Measurements from ENCODE around the gene FHOD3.

Gene FHOD3

DNA sequence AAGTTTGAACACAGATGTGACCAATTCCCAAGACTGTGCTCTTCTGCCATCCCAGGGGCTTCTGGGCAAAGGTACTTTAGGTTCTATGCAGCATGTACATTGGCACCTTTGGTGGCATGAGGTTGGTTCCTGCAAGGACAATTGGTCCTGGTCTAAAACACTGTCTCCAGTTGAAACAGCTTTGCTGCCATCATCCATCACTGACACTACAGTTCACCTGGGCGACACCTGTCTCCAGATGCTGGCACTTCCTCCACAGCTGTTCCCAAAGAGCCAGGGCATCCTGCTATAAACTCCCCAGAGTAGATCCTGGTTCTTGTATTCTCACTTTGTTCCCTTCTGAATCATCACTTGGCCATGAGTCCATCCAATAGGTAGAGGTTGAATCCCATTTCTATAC lies 60.6 kb downstream of the FHOD3 start:
- no peaks in the 10 kb centered on the region for H3K36me3 ChIP-seq
- no peak overlapping the region for H3K27ac ChIP-seq
- no peak for TF ChIP-seq Cebpa-rat (IDR thresholded peaks at IDR 0.05)
- H3K4me2 ChIP-seq, result no peak overlapping the region
- H3K9me3 ChIP-seq, result no peaks in the 10 kb centered on the region; the same call in 1 of the 2 replicates
- H3K27me3 ChIP-seq, result no peaks in the 10 kb centered on the region
- no peak overlapping the region for H3K4me3 ChIP-seq
- no peaks in the 10 kb centered on the region for H3K4me1 ChIP-seq
- no peak overlapping the region for H3K9ac ChIP-seq
- no peaks in the 10 kb centered on the region for H4K20me1 ChIP-seq

DNA sequence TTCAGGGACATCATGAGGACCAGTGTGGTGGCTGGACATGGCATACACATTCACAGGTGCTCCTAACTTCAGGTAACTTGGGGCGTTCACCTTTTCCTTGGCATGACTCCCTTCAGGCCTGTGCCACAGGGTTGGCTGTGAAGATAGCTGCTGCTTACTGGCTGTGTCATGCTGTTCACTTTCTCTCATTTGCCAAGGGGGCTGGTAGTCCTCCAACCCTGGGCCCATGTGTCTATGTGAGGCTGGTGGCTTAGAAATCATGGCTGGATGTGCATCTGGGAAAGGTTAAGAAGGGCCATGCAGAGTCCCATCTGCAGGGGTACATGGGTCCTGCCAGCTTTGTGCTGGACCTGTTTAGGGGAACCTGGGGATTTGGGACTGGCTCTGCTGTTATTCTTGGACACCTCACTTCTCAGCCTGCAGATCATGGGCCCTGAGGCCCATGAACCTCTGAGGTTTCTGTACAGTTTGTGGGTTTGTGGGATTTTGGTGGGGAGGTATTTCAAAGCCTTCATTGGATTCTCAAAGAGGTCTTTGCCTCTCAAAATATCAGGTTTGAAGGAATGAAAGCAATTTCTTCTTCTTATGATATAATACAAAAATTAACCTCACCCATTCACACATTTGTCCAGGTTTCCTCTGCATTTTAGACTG lies 62.9 kb downstream of the FHOD3 start:
- Histone ChIP-seq H3K9ac (no peak overlapping the region), H4K20me1 (no peaks in the 10 kb centered on the region), H3K4me2 (no peak overlapping the region), H3K4me3 (no peak overlapping the region), H3K27me3 (no peaks in the 10 kb centered on the region), H3K36me3 (no peaks in the 10 kb centered on the region), H3K27ac (no peak overlapping the region), H3K4me1 (no peaks in the 10 kb centered on the region), H3K9me3 (no peaks in the 10 kb centered on the region; the same call in 1 of the 2 replicates)
- TF ChIP-seq Cebpa-rat (IDR thresholded peaks at IDR 0.05), result no peak

DNA sequence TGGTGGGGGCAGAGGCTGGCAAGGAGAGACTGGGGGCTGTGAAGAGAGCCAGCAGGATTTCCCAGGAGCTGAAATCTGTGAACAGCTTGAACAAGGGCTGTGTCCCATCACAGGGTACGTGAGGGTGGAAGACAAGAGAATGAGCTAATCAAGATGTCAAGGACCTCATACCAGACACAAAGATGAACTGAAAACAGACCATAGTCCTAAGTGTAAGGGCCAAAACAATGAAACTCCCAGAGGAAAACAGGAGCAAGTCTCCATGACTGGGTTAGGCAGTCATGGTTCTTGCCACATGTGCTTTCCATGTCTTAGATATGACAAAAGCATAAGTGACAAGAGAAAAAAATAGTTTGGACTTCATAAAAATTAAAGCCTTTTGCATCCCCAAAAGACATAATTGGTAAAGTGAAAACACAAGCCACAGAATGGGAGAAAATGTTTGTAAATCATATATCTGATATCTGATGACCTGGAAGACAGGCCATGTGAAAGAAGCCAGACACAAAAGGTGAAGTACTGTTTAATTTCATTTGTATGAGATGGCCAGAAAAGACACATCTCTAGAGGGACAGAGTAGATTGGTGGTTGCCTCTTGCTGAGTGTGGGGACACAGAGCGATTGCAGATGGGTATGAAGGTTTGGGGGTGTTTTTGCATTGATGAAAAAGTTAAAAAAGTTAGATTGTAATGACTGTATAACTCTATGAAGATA lies 67.6 kb downstream of the FHOD3 start:
- Histone ChIP-seq H3K4me3 (no peak overlapping the region), H3K4me2 (no peak overlapping the region), H3K9ac (no peak overlapping the region), H3K27me3 (no peaks in the 10 kb centered on the region), H3K9me3 (no peaks in the 10 kb centered on the region; the same call in 1 of the 2 replicates), H3K4me1 (no peaks in the 10 kb centered on the region), H4K20me1 (no peaks in the 10 kb centered on the region), H3K27ac (no peak overlapping the region), H3K36me3 (no peaks in the 10 kb centered on the region)
- TF ChIP-seq Cebpa-rat (IDR thresholded peaks at IDR 0.05), result no peak

DNA sequence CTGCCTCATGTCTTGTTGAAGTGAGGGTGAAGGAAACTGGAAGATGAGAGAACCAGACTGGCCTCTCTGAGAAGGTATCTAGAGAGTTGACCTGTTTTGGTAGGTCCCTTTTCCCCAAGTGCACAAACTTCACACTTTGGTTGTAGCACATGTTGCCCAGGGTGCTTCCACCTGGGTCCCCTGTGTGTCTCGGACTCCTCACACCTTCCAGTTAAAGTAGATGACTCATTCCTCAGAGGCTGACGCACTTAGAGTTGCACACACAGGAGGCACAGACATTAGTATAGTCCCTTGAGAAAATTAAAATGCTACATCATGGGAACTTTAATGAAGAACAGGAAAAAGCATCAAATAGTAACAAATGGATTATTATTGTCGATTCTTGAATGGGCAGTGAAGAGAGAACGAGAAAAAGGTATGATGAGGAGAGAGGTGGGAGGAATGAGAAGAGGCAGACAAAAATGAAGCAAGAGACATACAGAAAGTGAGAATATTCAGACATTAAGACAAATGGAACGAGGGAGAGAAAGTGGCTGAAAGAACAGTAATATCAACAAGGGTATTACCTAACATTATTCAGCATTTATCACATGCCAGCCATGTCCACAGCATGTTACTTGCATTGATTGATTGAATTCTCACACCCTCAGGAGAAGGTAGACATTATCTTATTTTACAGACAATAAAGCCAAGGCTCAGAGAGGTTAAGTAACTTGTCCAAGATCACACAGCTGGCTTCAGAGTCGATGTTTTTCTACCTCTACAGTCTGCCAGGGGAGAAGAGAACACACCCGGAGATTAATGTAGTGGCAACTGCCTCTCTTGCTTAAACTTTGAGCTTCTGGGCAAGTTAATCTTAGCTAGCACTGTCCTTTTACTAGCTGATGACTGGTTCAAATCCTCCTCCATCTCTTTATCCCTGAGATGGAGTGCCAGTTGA lies 68.6 kb downstream of the FHOD3 start:
- Histone ChIP-seq H3K9me3 (peaks cover 5% of the 10 kb centered on the region), H3K36me3 (no peaks in the 10 kb centered on the region), H3K27ac (no peak overlapping the region), H3K4me2 (no peak overlapping the region), H3K27me3 (no peaks in the 10 kb centered on the region), H3K4me1 (no peaks in the 10 kb centered on the region), H3K9ac (no peak overlapping the region), H4K20me1 (no peaks in the 10 kb centered on the region), H3K4me3 (no peak overlapping the region)
- no peak for TF ChIP-seq Cebpa-rat (IDR thresholded peaks at IDR 0.05)

DNA sequence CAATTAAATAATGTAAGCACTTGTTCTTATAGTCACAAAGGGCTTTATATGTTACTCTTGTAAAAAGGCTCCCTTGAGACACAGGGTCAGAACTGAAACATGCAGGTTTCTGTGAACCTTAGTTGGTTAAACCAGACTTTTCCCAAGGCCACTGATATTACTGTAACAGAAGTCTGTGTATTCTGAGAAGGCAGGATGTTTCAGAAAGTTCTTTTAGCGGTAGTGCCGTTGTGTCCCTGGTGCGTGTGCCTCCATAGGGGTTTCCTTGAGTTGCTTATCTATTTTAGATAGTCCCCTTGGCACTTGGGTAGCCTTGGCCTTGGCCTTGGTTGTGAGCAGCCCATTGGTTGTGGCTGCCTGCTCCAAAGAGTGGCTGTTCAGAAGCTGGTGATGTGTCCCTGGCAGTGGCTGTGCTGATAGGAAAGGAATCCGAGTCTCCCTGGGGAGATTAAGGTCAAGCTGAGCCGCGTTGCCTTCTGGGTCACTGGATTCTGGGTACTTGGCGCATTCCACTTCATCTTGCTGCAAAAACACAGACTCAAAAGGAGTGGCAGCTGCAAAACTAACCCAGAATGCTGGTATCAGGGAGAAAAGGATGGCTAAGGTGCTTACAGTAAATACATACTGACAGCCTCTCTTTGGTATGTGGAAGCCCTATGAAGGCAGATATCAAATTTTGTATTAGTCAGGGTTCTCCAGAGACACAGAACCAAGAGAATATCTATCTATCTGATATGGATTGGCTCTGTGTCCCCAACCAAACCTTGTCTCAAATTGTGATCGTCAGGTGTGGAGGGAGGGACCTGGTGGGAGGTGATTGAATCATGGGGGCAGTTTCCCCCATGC lies 69.7 kb downstream of the FHOD3 start:
- Histone ChIP-seq H3K4me2 (no peak overlapping the region), H3K27me3 (no peaks in the 10 kb centered on the region), H4K20me1 (no peaks in the 10 kb centered on the region), H3K9ac (no peak overlapping the region), H3K9me3 (peaks cover 8% of the 10 kb centered on the region), H3K36me3 (no peaks in the 10 kb centered on the region), H3K4me1 (no peaks in the 10 kb centered on the region), H3K27ac (no peak overlapping the region), H3K4me3 (no peak overlapping the region)
- no peak for TF ChIP-seq Cebpa-rat (IDR thresholded peaks at IDR 0.05)

DNA sequence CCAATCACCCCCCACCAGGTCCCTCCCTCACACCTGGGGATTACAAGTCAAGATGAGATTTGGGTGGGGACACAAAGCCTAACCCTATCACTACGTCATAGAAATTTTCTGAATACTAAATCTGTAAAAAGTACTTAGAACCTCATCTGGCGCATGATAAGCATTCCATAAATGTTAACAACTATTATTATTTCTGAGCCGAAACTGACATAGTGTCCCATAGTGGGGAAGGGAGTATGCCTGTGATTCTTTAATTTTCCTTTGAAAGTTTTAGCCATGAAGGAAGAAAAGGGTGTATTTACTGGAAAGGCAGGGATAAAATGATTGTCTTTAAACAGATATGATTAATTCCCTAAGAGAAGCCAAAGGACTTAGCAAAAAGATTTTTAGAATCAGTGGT lies 71.4 kb downstream of the FHOD3 start:
- no peak overlapping the region for H3K9ac ChIP-seq
- no peaks in the 10 kb centered on the region for H3K27me3 ChIP-seq
- peaks cover 10% of the 10 kb centered on the region for H3K4me1 ChIP-seq
- H4K20me1 ChIP-seq, result no peaks in the 10 kb centered on the region
- peaks cover 8% of the 10 kb centered on the region for H3K9me3 ChIP-seq
- no peak overlapping the region for H3K4me2 ChIP-seq
- no peak for TF ChIP-seq Cebpa-rat (IDR thresholded peaks at IDR 0.05)
- no peak overlapping the region for H3K27ac ChIP-seq
- H3K36me3 ChIP-seq, result no peaks in the 10 kb centered on the region
- H3K4me3 ChIP-seq, result no peak overlapping the region

DNA sequence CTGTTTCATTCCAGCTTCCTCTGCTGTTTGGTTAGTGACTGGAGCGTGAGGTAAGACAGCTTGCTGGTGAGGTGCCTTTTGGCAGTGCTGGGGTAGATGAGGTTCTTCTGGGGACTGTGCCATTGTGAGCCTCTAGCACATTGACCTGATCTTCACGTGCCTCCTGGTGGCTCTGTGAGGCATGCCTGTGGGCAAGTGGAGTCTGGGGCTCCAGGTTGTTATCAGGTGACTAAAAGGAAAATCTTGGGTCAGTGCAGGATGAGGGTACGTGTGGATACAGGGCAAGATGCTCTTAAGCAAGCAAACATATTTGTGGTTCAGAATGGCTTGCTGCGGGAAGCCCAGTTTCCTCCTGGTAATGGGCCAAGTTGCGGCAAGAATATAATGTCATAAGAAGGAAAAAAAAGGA lies 75.4 kb downstream of the FHOD3 start:
- H3K27ac ChIP-seq, result no peak overlapping the region
- TF ChIP-seq Cebpa-rat (IDR thresholded peaks at IDR 0.05), result no peak
- peak overlapping the region; percentile 47 for H3K4me2 ChIP-seq
- no peak overlapping the region for H3K4me3 ChIP-seq
- H3K36me3 ChIP-seq, result no peaks in the 10 kb centered on the region
- peaks cover 8% of the 10 kb centered on the region for H3K9me3 ChIP-seq
- peaks cover 10% of the 10 kb centered on the region for H3K4me1 ChIP-seq
- H3K27me3 ChIP-seq, result no peaks in the 10 kb centered on the region
- no peaks in the 10 kb centered on the region for H4K20me1 ChIP-seq
- H3K9ac ChIP-seq, result no peak overlapping the region

DNA sequence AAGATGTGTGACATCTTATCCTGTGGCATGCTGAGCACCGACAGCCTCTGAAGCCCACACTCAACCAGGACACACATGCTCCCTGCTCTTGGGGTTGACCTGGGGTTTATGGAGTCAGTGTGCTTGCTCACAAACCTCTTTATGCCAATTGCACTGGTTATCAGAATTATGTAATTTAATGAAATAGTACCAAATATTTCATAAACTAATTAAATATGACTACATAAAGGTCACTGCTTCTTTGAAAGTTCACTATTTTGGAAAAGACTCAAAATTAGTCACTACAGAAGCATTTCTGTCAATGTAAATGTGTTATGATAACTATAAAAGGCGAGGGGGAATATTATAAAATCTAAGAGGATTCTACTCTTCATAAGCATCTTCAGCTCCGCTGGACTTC lies 76.7 kb downstream of the FHOD3 start:
- Histone ChIP-seq H3K36me3 (no peaks in the 10 kb centered on the region), H3K4me1 (peaks cover 10% of the 10 kb centered on the region), H3K9ac (no peak overlapping the region), H4K20me1 (no peaks in the 10 kb centered on the region), H3K27ac (no peak overlapping the region), H3K4me2 (no peak overlapping the region), H3K9me3 (peaks cover 8% of the 10 kb centered on the region), H3K4me3 (no peak overlapping the region), H3K27me3 (no peaks in the 10 kb centered on the region)
- no peak for TF ChIP-seq Cebpa-rat (IDR thresholded peaks at IDR 0.05)

DNA sequence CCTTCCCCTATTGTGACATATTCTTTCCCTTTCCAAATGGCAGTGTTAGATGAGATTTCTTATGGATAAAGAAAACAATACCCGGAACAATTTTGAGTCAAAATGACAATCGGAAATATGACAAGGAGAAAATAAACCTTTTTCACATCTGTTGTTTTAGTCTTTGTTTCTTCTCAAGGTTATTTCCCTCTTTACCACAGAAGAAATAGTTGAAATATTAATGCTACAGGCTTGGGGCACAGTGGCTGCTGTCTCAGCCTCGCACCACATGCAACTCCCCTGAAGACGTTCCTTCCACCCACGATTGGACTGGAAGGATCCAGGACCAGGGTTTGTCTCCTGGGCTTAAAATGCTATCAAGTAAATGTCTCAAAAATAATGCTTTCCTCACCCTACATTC lies 77.6 kb downstream of the FHOD3 start:
- Histone ChIP-seq H4K20me1 (no peaks in the 10 kb centered on the region), H3K4me3 (no peak overlapping the region), H3K36me3 (no peaks in the 10 kb centered on the region), H3K27me3 (no peaks in the 10 kb centered on the region), H3K9me3 (peaks cover 8% of the 10 kb centered on the region), H3K4me1 (peaks cover 10% of the 10 kb centered on the region), H3K9ac (no peak overlapping the region), H3K4me2 (no peak overlapping the region), H3K27ac (no peak overlapping the region)
- TF ChIP-seq Cebpa-rat (IDR thresholded peaks at IDR 0.05), result no peak

Data from BLaER1 (cell line).